ENCODE data around the gene PDZD4.

GRCh38 chrX:153775293-153776119 is 54.8 kb downstream of the PDZD4 start:
- TF ChIP-seq CTCF (IDR thresholded peaks at IDR 0.05) (no peak), EP300 (IDR thresholded peaks at IDR 0.05) (no peak), POLR2A (IDR thresholded peaks at IDR 0.05) (no peak), POLR2AphosphoS5 (IDR thresholded peaks at IDR 0.05) (no peak)

All from stomach (tissue), 4 donors.